IgD-negative memory B cell (primary cell): ENCODE measurements around the gene SORT1. TPM values are rescaled to one million over a fixed set of nuclear protein-coding genes. Genes with fewer than 3 reads are reported as not detected.

Experiments
- H3K27ac Mint-ChIP-seq, 3 donors: one replicate each; pipeline ENCODE4 v1.8.0; 2020 to 2022; ENCODE audit warnings: mild to moderate bottlenecking in 3 of 3, mixed read lengths in 3 of 3, moderate library complexity in 1 of 3
- H3K27me3 Mint-ChIP-seq: one replicate; pipeline ENCODE4 v1.8.0; 2021; ENCODE audit warnings: mixed read lengths
- H3K36me3 Mint-ChIP-seq: one replicate; pipeline ENCODE4 v1.8.0; 2020; ENCODE audit warnings: mild to moderate bottlenecking, mixed read lengths
- H3K4me1 Mint-ChIP-seq, 3 donors: one replicate each; pipeline ENCODE4 v1.8.0; 2020 to 2022; ENCODE audit warnings: mixed read lengths in 3 of 3, mild to moderate bottlenecking in 1 of 3
- H3K4me3 Mint-ChIP-seq, 4 donors: one replicate each; pipeline ENCODE4 v1.8.0; 2020 to 2022; ENCODE audit warnings: mild to moderate bottlenecking in 4 of 4, mixed read lengths in 4 of 4, moderate library complexity in 3 of 4
- H3K9me3 Mint-ChIP-seq, 3 donors: one replicate each; pipeline ENCODE4 v1.8.0; 2020 to 2021; ENCODE audit warnings: mixed read lengths in 3 of 3, mild to moderate bottlenecking in 1 of 3
- polyA plus RNA-seq: library from polyadenylated mRNA; unstranded; fragments of 300-500 nt; fragmentation: Illumina TruSeq; gene quantifications from one replicate; pipeline ENCODE4 v1.2.3, GENCODE V29; 2021

The SORT1 gene
- polyA plus RNA-seq, 1 donor from 2014 or later: 0.09 TPM

- H3K4me3 Mint-ChIP-seq: peak overlapping the region in 3 of 4 donors; percentile 6 to 80 (median 34)
- no peaks in the 10 kb centered on the region for H3K9me3 Mint-ChIP-seq
These were observed 5.5 kb downstream of the SORT1 start for GRCh38 chr1:109392037-109392787.

GRCh38 chr1:109391626-109392025 is 6.1 kb downstream of the SORT1 start:
- H3K4me3 Mint-ChIP-seq: peak overlapping the region in 2 of 4 donors; percentile 6 to 80
- no peak overlapping the region for H3K27ac Mint-ChIP-seq
- H3K36me3 Mint-ChIP-seq: no peaks in the 10 kb centered on the region
- peaks cover 18 to 21% (median 19%) of the 10 kb centered on the region in 3 donors for H3K4me1 Mint-ChIP-seq
- H3K27me3 Mint-ChIP-seq: peaks cover 73% of the 10 kb centered on the region
- H3K9me3 Mint-ChIP-seq: no peaks in the 10 kb centered on the region

More at GRCh38 chr1:109392037-109392787, 5.5 kb downstream of the SORT1 start:
- H3K27ac Mint-ChIP-seq: no peak overlapping the region
- H3K36me3 Mint-ChIP-seq: peaks cover 2% of the 10 kb centered on the region
- peaks cover 24 to 25% (median 25%) of the 10 kb centered on the region in 3 donors for H3K4me1 Mint-ChIP-seq
- H3K27me3 Mint-ChIP-seq: peaks cover 77% of the 10 kb centered on the region

- H3K27ac Mint-ChIP-seq: no peak overlapping the region
- H3K9me3 Mint-ChIP-seq: no peaks in the 10 kb centered on the region
- peaks cover 69% of the 10 kb centered on the region for H3K27me3 Mint-ChIP-seq
- H3K36me3 Mint-ChIP-seq: no peaks in the 10 kb centered on the region
- peak overlapping the region in 1 of 4 donors; percentile 80 for H3K4me3 Mint-ChIP-seq
- peaks cover 15 to 21% (median 15%) of the 10 kb centered on the region in 3 donors for H3K4me1 Mint-ChIP-seq
These were observed 6.6 kb downstream of the SORT1 start for GRCh38 chr1:109391157-109391556.

- Mint-ChIP-seq H3K4me1 (peaks cover 7 to 21% (median 14%) of the 10 kb centered on the region in 3 donors), H3K36me3 (no peaks in the 10 kb centered on the region), H3K27ac (no peak overlapping the region), H3K4me3 (no peak overlapping the region), H3K27me3 (peaks cover 58% of the 10 kb centered on the region), H3K9me3 (no peaks in the 10 kb centered on the region)
These were observed 7.9 kb downstream of the SORT1 start for GRCh38 chr1:109389638-109390341.

- no peak overlapping the region for H3K4me3 Mint-ChIP-seq
- H3K9me3 Mint-ChIP-seq: peaks cover 0 to 5% (median 0%) of the 10 kb centered on the region in 3 donors
- no peak overlapping the region for H3K27ac Mint-ChIP-seq
- peaks cover 59% of the 10 kb centered on the region for H3K27me3 Mint-ChIP-seq
- no peaks in the 10 kb centered on the region for H3K36me3 Mint-ChIP-seq
- peaks cover 7 to 21% (median 14%) of the 10 kb centered on the region in 3 donors for H3K4me1 Mint-ChIP-seq
These were observed 8.7 kb downstream of the SORT1 start for GRCh38 chr1:109388884-109389637.

GRCh38 chr1:109388208-109388711 is 9.5 kb downstream of the SORT1 start:
- Mint-ChIP-seq H3K36me3 (no peaks in the 10 kb centered on the region), H3K4me3 (no peak overlapping the region), H3K4me1 (peaks cover 7 to 21% (median 14%) of the 10 kb centered on the region in 3 donors), H3K27ac (no peak overlapping the region), H3K27me3 (peaks cover 61% of the 10 kb centered on the region), H3K9me3 (peaks cover 0 to 5% (median 0%) of the 10 kb centered on the region in 3 donors)

GRCh38 chr1:109386054-109386717 is 11.5 kb downstream of the SORT1 start:
- Mint-ChIP-seq H3K4me1 (peaks cover 0 to 5% (median 0%) of the 10 kb centered on the region in 3 donors), H3K4me3 (no peak overlapping the region), H3K36me3 (no peaks in the 10 kb centered on the region), H3K27me3 (peaks cover 45% of the 10 kb centered on the region), H3K27ac (no peak overlapping the region), H3K9me3 (peaks cover 0 to 5% (median 0%) of the 10 kb centered on the region in 3 donors)

GRCh38 chr1:109385417-109385816 is 12.3 kb downstream of the SORT1 start:
- H3K27me3 Mint-ChIP-seq: peaks cover 44% of the 10 kb centered on the region
- H3K4me3 Mint-ChIP-seq: no peak overlapping the region
- H3K36me3 Mint-ChIP-seq: no peaks in the 10 kb centered on the region
- H3K4me1 Mint-ChIP-seq: peaks cover 0 to 2% (median 0%) of the 10 kb centered on the region in 3 donors
- H3K27ac Mint-ChIP-seq: no peak overlapping the region
- H3K9me3 Mint-ChIP-seq: peaks cover 0 to 5% (median 0%) of the 10 kb centered on the region in 3 donors

- H3K4me3 Mint-ChIP-seq: no peak overlapping the region
- H3K4me1 Mint-ChIP-seq: no peaks in the 10 kb centered on the region
- H3K9me3 Mint-ChIP-seq: peaks cover 0 to 5% (median 0%) of the 10 kb centered on the region in 3 donors
- H3K36me3 Mint-ChIP-seq: no peaks in the 10 kb centered on the region
- peaks cover 31% of the 10 kb centered on the region for H3K27me3 Mint-ChIP-seq
- peak overlapping the region in 1 of 3 donors; percentile 14 for H3K27ac Mint-ChIP-seq
These were observed 13.9 kb downstream of the SORT1 start for GRCh38 chr1:109383854-109384253.

GRCh38 chr1:109383087-109383779 is 14.5 kb downstream of the SORT1 start:
- Mint-ChIP-seq H3K27me3 (peaks cover 28% of the 10 kb centered on the region), H3K36me3 (no peaks in the 10 kb centered on the region), H3K4me3 (no peak overlapping the region), H3K27ac (peak overlapping the region in 1 of 3 donors; percentile 14), H3K4me1 (no peaks in the 10 kb centered on the region), H3K9me3 (peaks cover 0 to 5% (median 0%) of the 10 kb centered on the region in 3 donors)

GRCh38 chr1:109381573-109381972 is 16.1 kb downstream of the SORT1 start:
- no peak overlapping the region for H3K27ac Mint-ChIP-seq
- no peaks in the 10 kb centered on the region for H3K36me3 Mint-ChIP-seq
- no peak overlapping the region for H3K4me3 Mint-ChIP-seq
- H3K9me3 Mint-ChIP-seq: peaks cover 0 to 5% (median 0%) of the 10 kb centered on the region in 3 donors
- no peaks in the 10 kb centered on the region for H3K4me1 Mint-ChIP-seq
- peaks cover 19% of the 10 kb centered on the region for H3K27me3 Mint-ChIP-seq

GRCh38 chr1:109379907-109380306 is 17.8 kb downstream of the SORT1 start:
- Mint-ChIP-seq H3K9me3 (peaks cover 0 to 6% (median 0%) of the 10 kb centered on the region in 3 donors), H3K27ac (no peak overlapping the region), H3K27me3 (peaks cover 18% of the 10 kb centered on the region), H3K36me3 (no peaks in the 10 kb centered on the region), H3K4me3 (no peak overlapping the region), H3K4me1 (peaks cover 0 to 3% (median 3%) of the 10 kb centered on the region in 3 donors)

- peaks cover 0 to 4% (median 0%) of the 10 kb centered on the region in 3 donors for H3K9me3 Mint-ChIP-seq
- H3K36me3 Mint-ChIP-seq: no peaks in the 10 kb centered on the region
- H3K4me3 Mint-ChIP-seq: no peak overlapping the region
- H3K27ac Mint-ChIP-seq: no peak overlapping the region
- peaks cover 18% of the 10 kb centered on the region for H3K27me3 Mint-ChIP-seq
- H3K4me1 Mint-ChIP-seq: peaks cover 0 to 3% (median 3%) of the 10 kb centered on the region in 3 donors
These were observed 18.3 kb downstream of the SORT1 start for GRCh38 chr1:109379422-109379821.

GRCh38 chr1:109377698-109378097 is 20.0 kb downstream of the SORT1 start:
- peaks cover 12% of the 10 kb centered on the region for H3K27me3 Mint-ChIP-seq
- no peak overlapping the region for H3K4me3 Mint-ChIP-seq
- no peak overlapping the region for H3K27ac Mint-ChIP-seq
- peaks cover 0 to 2% (median 0%) of the 10 kb centered on the region in 3 donors for H3K9me3 Mint-ChIP-seq
- peaks cover 0 to 3% (median 3%) of the 10 kb centered on the region in 3 donors for H3K4me1 Mint-ChIP-seq
- no peaks in the 10 kb centered on the region for H3K36me3 Mint-ChIP-seq
